IMR-90 (cell line): ENCODE data around the gene RHEX. TPM values are rescaled to one million over a fixed set of nuclear protein-coding genes. Genes with fewer than 3 reads are reported as not detected.

Experiments
- ATAC-seq: fragments of 200-7000 bp; cut with Tn5 transposase; 2 replicates; pipeline ENCODE4 v1.9.1; 2020; ENCODE audit warnings: low read depth, mild to moderate bottlenecking, moderate library complexity
- BruUV-seq: library from RNA; stranded (reverse); fragments of 400-500 nt; replicated peaks from 2 replicates; lab custom pipeline; 2021; lab: Mats Ljungman, UMichigan
- CTCF ChIA-PET: fragments of 300-600 bp; formaldehyde crosslinking; extraction: SDS; loops from one replicate; lab custom pipeline; 2021; ENCODE audit warnings: antibody characterized with exemption; lab: Yijun Ruan, JAX
- POLR2A ChIA-PET: fragments of 300-600 bp; sonication (Branson Sonifier 250); formaldehyde crosslinking; loops from one replicate; lab custom pipeline; 2022; ENCODE audit warnings: antibody characterized with exemption; ENCODE audit not compliant: unreplicated experiment; lab: Charles Lee
- DNase-seq: peaks from one replicate; pipeline ENCODE4 v3.0.0; 2013
- H2AFZ ChIP-seq: replicated peaks from 2 replicates; pipeline ENCODE3; 2013; ENCODE audit warnings: low read length, mild to moderate bottlenecking; ENCODE audit not compliant: poor library complexity
- H2AK5ac ChIP-seq: 2 replicates; pipeline ENCODE4 v1.6.1; 2013; ENCODE audit warnings: low read depth, low read length, inconsistent platforms
- H2AK9ac ChIP-seq: replicated peaks from 2 replicates; pipeline ENCODE3; 2013; ENCODE audit warnings: mild to moderate bottlenecking, low read depth, low read length, moderate library complexity; ENCODE audit not compliant: poor library complexity
- H2BK120ac ChIP-seq: 2 replicates; pipeline ENCODE4 v1.6.1; 2013; ENCODE audit warnings: low read depth, low read length, inconsistent platforms
- H2BK15ac ChIP-seq: 3 replicates; pipeline ENCODE4 v1.6.1; 2013; ENCODE audit warnings: low read depth, low read length, inconsistent platforms
- H2BK20ac ChIP-seq: 2 replicates; pipeline ENCODE4 v1.6.1; 2013; ENCODE audit warnings: low read depth, mild to moderate bottlenecking, inconsistent platforms, low read length, moderate library complexity
- H2BK5ac ChIP-seq: 2 replicates; pipeline ENCODE4 v1.6.1; 2013; ENCODE audit warnings: mild to moderate bottlenecking, low read depth, low read length, inconsistent platforms; ENCODE audit not compliant: poor library complexity, severe bottlenecking
- H3K14ac ChIP-seq: replicated peaks from 2 replicates; pipeline ENCODE4 v1.6.1; 2013; ENCODE audit warnings: low read depth, low read length, inconsistent platforms
- H3K18ac ChIP-seq: 2 replicates; pipeline ENCODE4 v1.6.1; 2013; ENCODE audit warnings: low read depth, low read length, control low read depth
- H3K23ac ChIP-seq: 2 replicates; pipeline ENCODE4 v1.6.1; 2013; ENCODE audit warnings: low read depth, low read length, inconsistent platforms
- H3K27ac ChIP-seq: 2 replicates; pipeline ENCODE4 v1.5.1; 2013; ENCODE audit warnings: mild to moderate bottlenecking, control low read depth, low read length; ENCODE audit not compliant: insufficient read depth
- H3K27me3 ChIP-seq: 2 replicates; pipeline ENCODE4 v1.6.1; 2013; ENCODE audit warnings: low read length; ENCODE audit not compliant: control insufficient read depth, insufficient read depth
- H3K36me3 ChIP-seq: 2 replicates; pipeline ENCODE4 v1.6.1; 2013; ENCODE audit warnings: low read length, mixed read lengths; ENCODE audit not compliant: control insufficient read depth, insufficient read depth
- H3K4ac ChIP-seq: 2 replicates; pipeline ENCODE4 v1.6.1; 2013; ENCODE audit warnings: low read depth, low read length, inconsistent platforms
- H3K4me1 ChIP-seq: 2 replicates; pipeline ENCODE4 v1.6.1; 2013; ENCODE audit warnings: low read length, mixed read lengths; ENCODE audit not compliant: control insufficient read depth, insufficient read depth
- H3K4me2 ChIP-seq: 2 replicates; pipeline ENCODE4 v1.6.1; 2013; ENCODE audit warnings: low read depth, mild to moderate bottlenecking, control low read depth, low read length, moderate library complexity
- H3K4me3 ChIP-seq: 2 replicates; pipeline ENCODE4 v1.5.1; 2013; ENCODE audit warnings: low read depth, mild to moderate bottlenecking, control low read depth, low read length, moderate library complexity; ENCODE audit not compliant: insufficient read depth
- H3K56ac ChIP-seq: 2 replicates; pipeline ENCODE4 v1.6.1; 2013; ENCODE audit warnings: low read length, inconsistent platforms; ENCODE audit not compliant: insufficient read depth; ENCODE audit errors: extremely low read depth
- H3K79me1 ChIP-seq, 2 experiments: 2 replicates each; pipeline ENCODE4 v1.6.1; 2013; ENCODE audit warnings: low read length in 2 of 2, inconsistent platforms in 1 of 2, low read depth in 1 of 2
- H3K9ac ChIP-seq: 2 replicates; pipeline ENCODE4 v1.6.1; 2013; ENCODE audit warnings: low read depth, low read length, control low read depth
- H3K9me1 ChIP-seq: 2 replicates; pipeline ENCODE4 v1.6.1; 2013; ENCODE audit warnings: low read length, inconsistent platforms; ENCODE audit not compliant: insufficient read depth
- H3K9me3 ChIP-seq: 2 replicates; pipeline ENCODE4 v1.6.1; 2013; ENCODE audit warnings: low read length; ENCODE audit not compliant: control insufficient read depth, insufficient read depth
- H4K20me1 ChIP-seq: 2 replicates; pipeline ENCODE4 v1.6.1; 2013; ENCODE audit warnings: low read length, inconsistent platforms; ENCODE audit not compliant: insufficient read depth
- H4K5ac ChIP-seq: 2 replicates; pipeline ENCODE4 v1.6.1; 2013; ENCODE audit warnings: mild to moderate bottlenecking, low read depth, low read length, control low read depth
- H4K8ac ChIP-seq, 2 experiments: 2 replicates each; pipeline ENCODE4 v1.6.1; 2013; ENCODE audit warnings: low read depth in 2 of 2, low read length in 2 of 2, control low read depth in 1 of 2, inconsistent platforms in 1 of 2
- H4K91ac ChIP-seq: 2 replicates; pipeline ENCODE4 v1.6.1; 2013; ENCODE audit warnings: low read depth, low read length, inconsistent platforms; ENCODE audit not compliant: insufficient read depth
- BHLHE40 ChIP-seq: fragments of 150-350 bp; IDR thresholded peaks from 2 replicates; pipeline ENCODE4 v1.6.1; 2016; ENCODE audit warnings: mild to moderate bottlenecking, low read depth, low read length
- CEBPB ChIP-seq: IDR thresholded peaks from 2 replicates; pipeline ENCODE4 v1.6.1; 2012; ENCODE audit warnings: low read depth, low read length, improper control_type of control experiment
- CHD1 ChIP-seq: IDR thresholded peaks from 2 replicates; pipeline ENCODE4 v1.6.1; 2012; ENCODE audit warnings: low read depth, low read length, improper control_type of control experiment
- FOS ChIP-seq: fragments of 150-350 bp; IDR thresholded peaks from 2 replicates; pipeline ENCODE4 v1.6.1; 2016; ENCODE audit warnings: low read depth, low read length
- MAFK ChIP-seq: IDR thresholded peaks from 2 replicates; pipeline ENCODE4 v1.6.1; 2012; ENCODE audit warnings: low read depth, low read length, improper control_type of control experiment
- MAZ ChIP-seq: IDR thresholded peaks from 2 replicates; pipeline ENCODE4 v1.6.1; 2012; ENCODE audit warnings: low read depth, mild to moderate bottlenecking, low read length, improper control_type of control experiment, moderate library complexity, borderline replicate concordance
- MXI1 ChIP-seq: IDR thresholded peaks from 2 replicates; pipeline ENCODE4 v1.6.1; 2012; ENCODE audit warnings: low read depth, mild to moderate bottlenecking, low read length, moderate library complexity, borderline replicate concordance
- NFE2L2 ChIP-seq: fragments of 150-350 bp; IDR thresholded peaks from 2 replicates; pipeline ENCODE4 v1.6.1; 2016; ENCODE audit warnings: low read depth, mild to moderate bottlenecking, low read length
- POLR2A ChIP-seq: IDR thresholded peaks from 2 replicates; pipeline ENCODE4 v1.6.1; 2012; ENCODE audit warnings: mild to moderate bottlenecking, low read depth, low read length
- RAD21 ChIP-seq: IDR thresholded peaks from 2 replicates; pipeline ENCODE4 v1.6.1; 2012; ENCODE audit warnings: low read length, improper control_type of control experiment
- RCOR1 ChIP-seq: IDR thresholded peaks from 2 replicates; pipeline ENCODE4 v1.6.1; 2012; ENCODE audit warnings: mild to moderate bottlenecking, low read length, improper control_type of control experiment; ENCODE audit not compliant: insufficient replicate concordance
- RFX5 ChIP-seq: IDR thresholded peaks from 2 replicates; pipeline ENCODE4 v1.8.0; 2012; ENCODE audit warnings: low read depth, mild to moderate bottlenecking, low read length, moderate library complexity
- WGBS, 2 experiments: methylation state at CpG; one replicate each; pipeline versions ENCODE4 v1.1.5 to v1.1.7; 2013; ENCODE audit warnings: missing lambda C conversion rate in 2 of 2; ENCODE audit not compliant: insufficient read length in 1 of 2; ENCODE audit errors: extremely low coverage in 2 of 2; 5-methylcytosine and 5-hydroxymethylcytosine counted together
- dilution Hi-C: fragments of 300-500 bp; cut with HindIII; formaldehyde crosslinking; loops from one replicate; pipeline ENCODE4 v1.14.3; 2018; ENCODE audit warnings: low sequenced_read_pairs; ENCODE audit not compliant: unreplicated experiment
- in situ Hi-C: fragments of 300-500 bp; cut with MboI; formaldehyde crosslinking; loops from 3 replicates; pipeline ENCODE4 v1.14.3; 2019; ENCODE audit warnings: low sequenced_read_pairs, inconsistent platforms, mixed read lengths
- intact Hi-C: fragments of 100-400 bp; cut with micrococcal nuclease; formaldehyde crosslinking; loops from 2 replicates; pipeline ENCODE4 v1.10.0; 2022
- polyA plus RNA-seq, 3 experiments: library from polyadenylated mRNA; depleted of rRNA; stranded (reverse); fragments of >200 nt; gene quantifications; 2 replicates each; pipeline ENCODE4 v1.2.3, GENCODE V29; 2012; ENCODE audit warnings: low replicate concordance in 1 of 3
- total RNA-seq: library from RNA; depleted of rRNA; stranded (reverse); fragments of >200 nt; gene quantifications from 2 replicates; pipeline ENCODE4 v1.2.3, GENCODE V29; 2012
- TF ChIP-seq, protein P1 (sequence below): conservative IDR thresholded peaks from 2 replicates; pipeline ENCODE4 v1.5.1; 2012; ENCODE audit warnings: mild to moderate bottlenecking, low read depth, low read length, improper control_type of control experiment

The RHEX gene
- total and polyA plus RNA-seq, 2 of the 4 experiments (the other 2 are of a cell fraction): not detected

DNA sequence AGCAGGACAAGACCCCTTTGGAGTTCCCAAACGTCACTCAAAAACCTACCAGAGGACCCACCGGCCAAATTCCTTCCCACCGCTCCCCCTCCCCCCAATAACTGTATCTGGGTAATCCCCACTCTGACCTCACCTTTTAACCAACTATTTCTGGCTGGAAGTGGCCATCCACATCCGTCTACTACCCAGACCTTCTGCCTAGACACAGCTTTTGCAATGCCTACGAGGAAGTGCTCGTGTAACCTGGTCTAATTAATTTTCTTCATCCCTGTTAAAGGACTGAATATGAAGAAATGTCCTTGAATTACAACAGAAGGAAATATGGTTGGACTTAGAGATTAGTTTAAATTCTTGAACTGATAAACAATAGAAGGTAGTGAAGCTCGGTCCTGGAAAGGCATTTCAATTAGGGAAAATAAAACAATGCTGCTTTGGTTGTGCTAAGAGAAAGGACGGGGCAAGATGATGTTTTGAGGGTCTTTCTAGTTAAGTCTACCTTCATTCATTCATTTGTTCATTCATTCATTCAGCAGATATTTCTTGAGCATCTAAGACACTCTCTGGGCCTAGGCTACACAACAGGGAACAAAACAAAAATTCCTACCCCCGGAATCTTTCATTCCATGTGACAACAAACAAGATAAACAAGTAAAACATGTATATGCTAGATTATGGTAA is 45.4 kb downstream of the RHEX start:
- Histone ChIP-seq H3K4me1 (no peaks in the 10 kb centered on the region), H2AFZ (no peak overlapping the region), H3K27ac (no peak overlapping the region), H3K14ac (no peak overlapping the region), H2BK5ac (no peak overlapping the region), H3K36me3 (no peaks in the 10 kb centered on the region), H3K27me3 (peaks cover 58% of the 10 kb centered on the region), H2AK9ac (no peak overlapping the region), H3K4me3 (no peak overlapping the region), H4K5ac (no peak overlapping the region), H3K9ac (no peak overlapping the region), H3K4me2 (no peak overlapping the region), H2AK5ac (no peak overlapping the region), H4K20me1 (no peaks in the 10 kb centered on the region), H3K4ac (no peak overlapping the region), H2BK20ac (no peak overlapping the region), H4K91ac (no peak overlapping the region), H4K8ac (no peak overlapping the region), H3K23ac (no peak overlapping the region), H3K18ac (no peak overlapping the region), H3K79me1 (no peaks in the 10 kb centered on the region), H2BK15ac (no peak overlapping the region), H3K56ac (no peak overlapping the region), H2BK120ac (no peak overlapping the region), H3K9me1 (no peaks in the 10 kb centered on the region), H3K9me3 (no peaks in the 10 kb centered on the region)
- intact Hi-C loops (no loop called here), dilution Hi-C loops (no loop called here), in situ Hi-C loops (no loop called here)
- ATAC-seq (no peak), DNase-seq (no peak)
- BruUV-seq: no TSS peak
- no peak for TF ChIP-seq MAFK
- no peak for TF ChIP-seq BHLHE40
- no peak for TF ChIP-seq RAD21
- no peak for TF ChIP-seq NFE2L2
- no peak for TF ChIP-seq RCOR1
- TF ChIP-seq, protein P1, sequence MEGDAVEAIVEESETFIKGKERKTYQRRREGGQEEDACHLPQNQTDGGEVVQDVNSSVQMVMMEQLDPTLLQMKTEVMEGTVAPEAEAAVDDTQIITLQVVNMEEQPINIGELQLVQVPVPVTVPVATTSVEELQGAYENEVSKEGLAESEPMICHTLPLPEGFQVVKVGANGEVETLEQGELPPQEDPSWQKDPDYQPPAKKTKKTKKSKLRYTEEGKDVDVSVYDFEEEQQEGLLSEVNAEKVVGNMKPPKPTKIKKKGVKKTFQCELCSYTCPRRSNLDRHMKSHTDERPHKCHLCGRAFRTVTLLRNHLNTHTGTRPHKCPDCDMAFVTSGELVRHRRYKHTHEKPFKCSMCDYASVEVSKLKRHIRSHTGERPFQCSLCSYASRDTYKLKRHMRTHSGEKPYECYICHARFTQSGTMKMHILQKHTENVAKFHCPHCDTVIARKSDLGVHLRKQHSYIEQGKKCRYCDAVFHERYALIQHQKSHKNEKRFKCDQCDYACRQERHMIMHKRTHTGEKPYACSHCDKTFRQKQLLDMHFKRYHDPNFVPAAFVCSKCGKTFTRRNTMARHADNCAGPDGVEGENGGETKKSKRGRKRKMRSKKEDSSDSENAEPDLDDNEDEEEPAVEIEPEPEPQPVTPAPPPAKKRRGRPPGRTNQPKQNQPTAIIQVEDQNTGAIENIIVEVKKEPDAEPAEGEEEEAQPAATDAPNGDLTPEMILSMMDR: no peak
- TF ChIP-seq MXI1: no peak
- TF ChIP-seq CHD1: no peak
- no peak for TF ChIP-seq RFX5
- TF ChIP-seq FOS: no peak
- TF ChIP-seq POLR2A: no peak
- no peak for TF ChIP-seq CEBPB
- no peak for TF ChIP-seq MAZ
- 58% methylated on average over 3 of the region's 9 CpGs; no CpG with 5 or more reads in 1 of the 2 experiments for WGBS, 2 experiments
- POLR2A ChIA-PET: interaction anchor here (0.5 kb wide), 1 partner anchor 34 kb away, joined by 3 read pairs; no protein-coding TSS in a partner anchor
- CTCF ChIA-PET: no interaction called here
